ENCODE data around the gene TNIK. TPM values are rescaled to one million over a fixed set of nuclear protein-coding genes. Genes with fewer than 3 reads are reported as not detected.
A peak's percentile ranks its signal among the peaks of the same experiment; 100 is the strongest.

Gene TNIK
- total and polyA plus RNA-seq, 10 donors: 0.85 to 34.5 (median 14.1) TPM

GRCh38 chr3:171297951-171298350, 162.3 kb downstream of the TNIK start:
- intact Hi-C loops (cut with DNase I; ENCODE audit: low total_unique reads): no loop called here
- 31 to 100% (median 88%) methylated on average over 1 of the region's 1 CpG for WGBS, 5 donors
- H3K9me3 ChIP-seq: no peaks in the 10 kb centered on the region
- no peak overlapping the region for H3K27ac ChIP-seq
- DNase-seq: no peak
- no peak overlapping the region for H3K4me3 ChIP-seq
- H3K27me3 ChIP-seq (replicated peaks in 1 of 7): no peaks in the 10 kb centered on the region
- TF ChIP-seq CTCF (IDR thresholded peaks at IDR 0.05 in 8 of 11, conservative IDR thresholded peaks at IDR 0.05 in 3 of 11) (no peak), POLR2A (IDR thresholded peaks at IDR 0.05) (no peak), POLR2AphosphoS5 (IDR thresholded peaks at IDR 0.05) (no peak)
- H3K36me3 ChIP-seq: no peaks in the 10 kb centered on the region
- H3K4me1 ChIP-seq: peaks cover 0 to 17% (median 4%) of the 10 kb centered on the region in 6 donors

- no peaks in the 10 kb centered on the region for H3K36me3 ChIP-seq
- DNase-seq: no peak
- H3K27me3 ChIP-seq (replicated peaks in 1 of 7): no peaks in the 10 kb centered on the region
- 80 to 87% (median 85%) methylated on average over 2 of the region's 2 CpGs for WGBS, 5 donors
- H3K4me3 ChIP-seq: no peak overlapping the region
- H3K9me3 ChIP-seq: no peaks in the 10 kb centered on the region
- H3K27ac ChIP-seq: no peak overlapping the region
- peaks cover 0 to 19% (median 4%) of the 10 kb centered on the region in 6 donors for H3K4me1 ChIP-seq
- intact Hi-C loops (cut with DNase I; ENCODE audit: low total_unique reads): no loop called here
- TF ChIP-seq POLR2A (IDR thresholded peaks at IDR 0.05) (no peak), CTCF (IDR thresholded peaks at IDR 0.05 in 8 of 11, conservative IDR thresholded peaks at IDR 0.05 in 3 of 11) (no peak), POLR2AphosphoS5 (IDR thresholded peaks at IDR 0.05) (no peak)
Measured at GRCh38 chr3:171297207-171297606, 163.0 kb downstream of the TNIK start.

- 52 to 75% (median 66%) methylated on average over 5 of the region's 5 CpGs for whole genome bisulfite sequencing, 5 donors
- no peak for TF ChIP-seq POLR2AphosphoS5 (IDR thresholded peaks at IDR 0.05)
- no peak for TF ChIP-seq POLR2A (IDR thresholded peaks at IDR 0.05)
- no peak for DNase-seq
- Histone ChIP-seq H3K9me3 (no peaks in the 10 kb centered on the region), H3K27me3 (replicated peaks in 1 of 7) (no peaks in the 10 kb centered on the region), H3K4me1 (peaks cover 0 to 19% (median 4%) of the 10 kb centered on the region in 6 donors), H3K36me3 (no peaks in the 10 kb centered on the region), H3K4me3 (no peak overlapping the region), H3K27ac (peak overlapping the region in 3 of 8 donors; percentile 1 to 49 (median 10))
- intact Hi-C loops (cut with DNase I; ENCODE audit: low total_unique reads): no loop called here
Measured at GRCh38 chr3:171295484-171296373, 164.5 kb downstream of the TNIK start.

- Histone ChIP-seq H3K4me1 (peaks cover 0 to 19% (median 4%) of the 10 kb centered on the region in 6 donors), H3K27ac (no peak overlapping the region), H3K9me3 (no peaks in the 10 kb centered on the region), H3K4me3 (no peak overlapping the region), H3K36me3 (no peaks in the 10 kb centered on the region), H3K27me3 (replicated peaks in 1 of 7) (no peaks in the 10 kb centered on the region)
- no peak for TF ChIP-seq POLR2A (IDR thresholded peaks at IDR 0.05)
- DNase-seq: no peak
- WGBS, 5 donors: 78 to 97% (median 79%) methylated on average over 1 of the region's 1 CpG
- intact Hi-C loops (cut with DNase I; ENCODE audit: low total_unique reads): no loop called here
Measured at GRCh38 chr3:171293142-171293782, 166.9 kb downstream of the TNIK start.

- WGBS, 5 donors: 26 to 36% (median 29%) methylated on average over 2 of the region's 2 CpGs
- no peak for DNase-seq
- Histone ChIP-seq H3K27me3 (replicated peaks in 1 of 7) (no peaks in the 10 kb centered on the region), H3K4me1 (peaks cover 0 to 16% (median 4%) of the 10 kb centered on the region in 6 donors), H3K9me3 (no peaks in the 10 kb centered on the region), H3K4me3 (no peak overlapping the region), H3K36me3 (no peaks in the 10 kb centered on the region), H3K27ac (no peak overlapping the region)
- TF ChIP-seq POLR2A (IDR thresholded peaks at IDR 0.05) (no peak), POLR2AphosphoS5 (IDR thresholded peaks at IDR 0.05) (no peak), CTCF (IDR thresholded peaks at IDR 0.05 in 8 of 11, conservative IDR thresholded peaks at IDR 0.05 in 3 of 11) (no peak)
- intact Hi-C loops (cut with DNase I; ENCODE audit: low total_unique reads): no loop called here
Measured at GRCh38 chr3:171290680-171291079, 169.5 kb downstream of the TNIK start.
